Measurements from ENCODE around the gene PRND.

Gene PRND

DNA sequence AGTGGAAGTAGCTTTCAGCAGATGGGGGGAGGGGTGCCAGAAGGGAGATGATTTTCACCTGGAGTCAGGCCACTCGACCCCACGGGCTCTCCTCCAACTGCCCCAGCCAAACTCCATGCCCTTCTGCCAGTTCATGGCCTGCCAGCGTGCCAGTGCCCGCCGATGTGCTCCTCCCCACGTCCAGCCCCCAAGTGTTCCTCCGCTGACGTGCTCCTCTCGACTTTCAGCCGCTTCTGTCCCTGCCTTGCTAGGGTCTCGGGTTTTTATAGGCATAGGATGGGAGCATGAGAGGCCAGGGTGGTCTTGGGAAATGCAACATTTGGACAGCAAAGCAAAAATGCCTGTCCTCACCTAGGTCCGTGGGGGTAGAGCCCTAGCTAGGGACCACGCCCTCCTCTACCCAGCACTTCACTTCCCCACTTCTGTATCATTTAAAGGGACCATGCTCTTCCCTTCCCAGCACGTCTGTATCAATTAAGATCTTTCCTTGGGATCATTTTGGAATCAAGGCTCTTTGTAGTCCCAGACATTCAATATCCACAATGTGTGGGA, 54.4 kb downstream of the PRND start:
- DNase-seq = peak in 3 of 56 donors; percentile 22 to 40 (median 24)

All from amygdala (tissue), 56 donors.